ENCODE results near the gene RING1. TPM values are rescaled to one million over a fixed set of nuclear protein-coding genes. Genes with fewer than 3 reads are reported as not detected.
A peak's percentile ranks its signal among the peaks of the same experiment; 100 is the strongest.

RING1 gene
- polyA plus RNA-seq, 1 donor = 43.2 TPM

GRCh38 chr6:33192671-33193602 is 15.4 kb upstream of the RING1 start:
- Histone ChIP-seq H3K4me3 (ENCODE audit: low read length) (peak overlapping the region; percentile 11), H3K9me3 (ENCODE audit: control insufficient read depth, low read depth, low read length) (peaks cover 3% of the 10 kb centered on the region), H3K27me3 (ENCODE audit: control insufficient read depth, insufficient read depth, low read length) (peaks cover 34% of the 10 kb centered on the region), H3K4me1 (ENCODE audit: control insufficient read depth, insufficient read depth, low read length) (peaks cover 17% of the 10 kb centered on the region), H3K27ac (ENCODE audit: low read length) (no peak overlapping the region), H3K36me3 (ENCODE audit: control insufficient read depth, insufficient read depth, low read length) (peaks cover 36% of the 10 kb centered on the region)
- WGBS (ENCODE audit: insufficient coverage, low lambda C conversion rate) = no CpG with 5 or more reads among the region's 72 CpGs
- no peak for DNase-seq

GRCh38 chr6:33193619-33194018 is 14.7 kb upstream of the RING1 start:
- WGBS (ENCODE audit: insufficient coverage, low lambda C conversion rate) = no CpG with 5 or more reads among the region's 6 CpGs
- no peak overlapping the region for H3K27ac ChIP-seq (ENCODE audit: low read length)
- DNase-seq = no peak

DNA sequence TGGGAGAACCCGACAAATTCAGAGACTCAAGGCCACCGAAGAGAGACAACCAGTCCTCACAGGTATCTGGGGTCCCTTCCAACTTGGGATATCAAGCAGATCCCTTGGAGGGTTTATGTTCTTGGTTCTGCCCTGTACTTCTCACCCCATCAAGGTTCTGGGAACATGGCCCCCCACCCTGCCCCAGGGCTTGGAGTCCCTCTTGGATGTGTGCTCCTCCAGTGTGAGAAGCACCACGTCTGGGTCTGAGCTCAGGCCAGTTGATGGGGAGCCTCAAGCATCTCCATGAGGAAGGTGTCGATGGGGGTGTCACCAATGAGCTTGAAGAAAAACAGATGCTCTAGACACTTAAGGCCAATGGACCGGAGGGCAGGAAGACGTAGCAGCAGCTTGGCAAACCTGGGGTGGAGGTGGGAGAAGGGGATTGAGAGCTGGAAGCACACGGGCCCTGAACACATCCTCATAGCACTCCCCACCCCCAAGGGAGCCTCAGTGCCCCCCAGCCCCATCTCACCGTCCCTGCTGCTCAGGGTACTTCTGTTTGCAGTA is 13.8 kb upstream of the RING1 start:
- peaks cover 30% of the 10 kb centered on the region for H3K4me1 ChIP-seq (ENCODE audit: control insufficient read depth, insufficient read depth, low read length)
- H3K9me3 ChIP-seq (ENCODE audit: control insufficient read depth, low read depth, low read length) = peaks cover 3% of the 10 kb centered on the region
- H3K27ac ChIP-seq (ENCODE audit: low read length) = no peak overlapping the region
- DNase-seq = no peak
- no CpG with 5 or more reads among the region's 8 CpGs for WGBS (ENCODE audit: insufficient coverage, low lambda C conversion rate)
- no peak overlapping the region for H3K4me3 ChIP-seq (ENCODE audit: low read length)
- peaks cover 30% of the 10 kb centered on the region for H3K27me3 ChIP-seq (ENCODE audit: control insufficient read depth, insufficient read depth, low read length)
- peaks cover 36% of the 10 kb centered on the region for H3K36me3 ChIP-seq (ENCODE audit: control insufficient read depth, insufficient read depth, low read length)

More at GRCh38 chr6:33193619-33194018, 14.7 kb upstream of the RING1 start:
- no peak overlapping the region for H3K4me3 ChIP-seq (ENCODE audit: low read length)
- H3K9me3 ChIP-seq (ENCODE audit: control insufficient read depth, low read depth, low read length) = peaks cover 3% of the 10 kb centered on the region
- peaks cover 23% of the 10 kb centered on the region for H3K4me1 ChIP-seq (ENCODE audit: control insufficient read depth, insufficient read depth, low read length)
- H3K27me3 ChIP-seq (ENCODE audit: control insufficient read depth, insufficient read depth, low read length) = peaks cover 34% of the 10 kb centered on the region
- H3K36me3 ChIP-seq (ENCODE audit: control insufficient read depth, insufficient read depth, low read length) = peaks cover 36% of the 10 kb centered on the region

- 100% methylated on average over 1 of the region's 15 CpGs for whole genome bisulfite sequencing (ENCODE audit: insufficient coverage, low lambda C conversion rate)
- peaks cover 30% of the 10 kb centered on the region for H3K4me1 ChIP-seq (ENCODE audit: control insufficient read depth, insufficient read depth, low read length)
Measured at GRCh38 chr6:33195304-33196165, 12.8 kb upstream of the RING1 start.

DNA sequence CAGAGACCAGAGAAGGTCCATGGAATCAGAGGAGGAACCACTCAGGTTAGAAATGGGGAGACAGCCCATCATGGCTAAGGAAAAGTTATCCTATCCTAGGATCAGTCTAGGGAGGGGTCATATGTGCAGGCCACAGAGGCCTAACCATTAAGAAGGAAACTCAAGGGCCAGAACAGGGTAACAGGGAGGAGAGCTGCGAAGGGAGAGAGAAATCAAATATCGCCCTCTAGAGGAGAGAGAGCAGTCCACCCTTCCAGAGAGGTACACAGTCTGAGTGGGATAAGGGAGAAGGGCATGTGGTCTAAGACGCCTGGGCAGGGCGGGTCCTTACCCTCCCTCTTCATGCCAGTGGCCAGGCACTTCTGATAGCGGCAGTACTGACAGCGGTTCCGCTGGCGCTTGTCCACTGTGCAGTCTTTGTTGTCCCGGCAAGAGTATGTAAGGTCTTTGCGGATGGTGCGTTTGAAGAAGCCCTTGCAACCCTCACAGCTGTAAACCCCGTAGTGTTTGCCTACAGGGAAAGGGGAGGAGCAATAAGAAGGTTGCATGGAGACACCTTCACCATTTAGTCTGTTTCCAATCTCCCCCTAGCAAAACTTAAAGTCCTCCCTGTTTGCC is 10.8 kb upstream of the RING1 start:
- H3K36me3 ChIP-seq (ENCODE audit: control insufficient read depth, insufficient read depth, low read length) = peaks cover 45% of the 10 kb centered on the region
- H3K9me3 ChIP-seq (ENCODE audit: control insufficient read depth, low read depth, low read length) = no peaks in the 10 kb centered on the region
- 20% methylated on average over 1 of the region's 12 CpGs for WGBS (ENCODE audit: insufficient coverage, low lambda C conversion rate)
- H3K27ac ChIP-seq (ENCODE audit: low read length) = no peak overlapping the region
- H3K4me3 ChIP-seq (ENCODE audit: low read length) = no peak overlapping the region
- H3K27me3 ChIP-seq (ENCODE audit: control insufficient read depth, insufficient read depth, low read length) = peaks cover 4% of the 10 kb centered on the region
- peak; percentile 53 to 69 for DNase-seq
- peaks cover 35% of the 10 kb centered on the region for H3K4me1 ChIP-seq (ENCODE audit: control insufficient read depth, insufficient read depth, low read length)

More at GRCh38 chr6:33195304-33196165, 12.8 kb upstream of the RING1 start:
- H3K36me3 ChIP-seq (ENCODE audit: control insufficient read depth, insufficient read depth, low read length) = peaks cover 36% of the 10 kb centered on the region
- H3K4me3 ChIP-seq (ENCODE audit: low read length) = no peak overlapping the region
- H3K9me3 ChIP-seq (ENCODE audit: control insufficient read depth, low read depth, low read length) = peaks cover 3% of the 10 kb centered on the region
- H3K27ac ChIP-seq (ENCODE audit: low read length) = no peak overlapping the region
- no peak for DNase-seq
- peaks cover 23% of the 10 kb centered on the region for H3K27me3 ChIP-seq (ENCODE audit: control insufficient read depth, insufficient read depth, low read length)

DNA sequence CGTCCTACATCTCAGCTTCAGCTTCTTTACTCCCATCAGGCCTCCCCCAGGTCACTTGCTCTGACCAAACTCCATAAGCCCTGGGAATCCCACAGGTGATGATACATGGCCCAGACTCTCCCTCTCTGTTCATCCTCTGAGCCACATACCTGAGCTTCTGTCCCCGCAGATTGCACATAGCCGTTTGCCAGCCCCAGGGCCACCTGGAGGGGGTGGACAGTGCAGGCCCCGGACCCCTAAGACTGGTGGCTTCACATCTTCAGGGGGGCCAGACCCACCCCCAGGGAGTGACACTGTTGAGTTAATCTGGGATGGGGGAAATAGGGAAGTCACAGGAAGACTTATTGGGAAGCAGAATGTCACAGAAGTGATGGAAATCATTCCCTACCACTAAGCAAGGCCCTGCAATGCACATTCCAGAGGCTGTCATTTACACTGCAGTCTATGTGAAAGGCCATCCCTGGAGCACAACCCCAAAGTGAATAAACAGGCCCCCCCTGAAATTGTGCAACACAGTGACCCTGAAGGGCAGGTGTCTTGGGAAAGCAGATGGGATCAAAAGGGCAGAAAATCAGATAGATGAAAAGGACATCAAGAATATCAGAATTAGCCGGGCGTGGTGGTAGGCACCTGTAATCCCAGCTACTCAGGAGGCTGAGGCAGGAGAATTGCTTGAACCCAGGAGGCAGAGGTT is 10.0 kb upstream of the RING1 start:
- Histone ChIP-seq H3K27me3 (ENCODE audit: control insufficient read depth, insufficient read depth, low read length) (no peaks in the 10 kb centered on the region), H3K27ac (ENCODE audit: low read length) (no peak overlapping the region), H3K36me3 (ENCODE audit: control insufficient read depth, insufficient read depth, low read length) (peaks cover 52% of the 10 kb centered on the region), H3K4me1 (ENCODE audit: control insufficient read depth, insufficient read depth, low read length) (peaks cover 30% of the 10 kb centered on the region), H3K9me3 (ENCODE audit: control insufficient read depth, low read depth, low read length) (no peaks in the 10 kb centered on the region), H3K4me3 (ENCODE audit: low read length) (no peak overlapping the region)
- no CpG with 5 or more reads among the region's 6 CpGs for WGBS (ENCODE audit: insufficient coverage, low lambda C conversion rate)
- DNase-seq = no peak

DNA sequence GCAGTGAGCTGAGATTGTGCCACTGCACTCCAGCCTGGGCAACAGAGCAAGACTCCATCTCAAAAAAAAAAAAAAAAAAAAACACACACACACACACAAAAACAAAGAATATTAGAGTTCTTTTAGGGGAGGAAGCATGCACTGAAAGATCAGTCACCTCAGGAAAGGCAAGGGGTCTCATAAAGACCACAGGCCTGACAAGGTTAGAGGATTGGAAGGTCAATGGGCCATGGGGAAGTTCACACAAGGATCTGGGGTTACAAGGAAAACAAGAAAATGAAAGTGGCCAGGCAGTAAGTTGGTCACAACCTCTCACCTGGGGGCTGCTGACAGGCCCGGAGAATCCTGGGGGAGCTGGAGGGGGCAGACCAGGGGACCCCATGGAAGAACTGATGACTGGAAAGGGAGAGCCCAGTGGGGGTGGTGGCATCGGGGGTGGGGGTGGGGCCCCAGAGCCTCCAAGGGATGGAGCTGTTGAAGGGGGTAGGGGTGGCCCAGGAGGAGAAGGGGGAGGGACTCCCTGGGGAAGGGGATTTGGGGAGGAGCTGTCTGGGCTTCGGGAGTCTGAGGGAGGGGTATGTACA is 9.4 kb upstream of the RING1 start:
- Histone ChIP-seq H3K27ac (ENCODE audit: low read length) (no peak overlapping the region), H3K9me3 (ENCODE audit: control insufficient read depth, low read depth, low read length) (no peaks in the 10 kb centered on the region), H3K27me3 (ENCODE audit: control insufficient read depth, insufficient read depth, low read length) (no peaks in the 10 kb centered on the region), H3K4me3 (ENCODE audit: low read length) (peak overlapping the region; percentile 95), H3K36me3 (ENCODE audit: control insufficient read depth, insufficient read depth, low read length) (peaks cover 55% of the 10 kb centered on the region), H3K4me1 (ENCODE audit: control insufficient read depth, insufficient read depth, low read length) (peaks cover 35% of the 10 kb centered on the region)
- DNase-seq = no peak
- WGBS (ENCODE audit: insufficient coverage, low lambda C conversion rate) = no CpG with 5 or more reads among the region's 3 CpGs

GRCh38 chr6:33199687-33200218 is 8.5 kb upstream of the RING1 start:
- Histone ChIP-seq H3K9me3 (ENCODE audit: control insufficient read depth, low read depth, low read length) (no peaks in the 10 kb centered on the region), H3K36me3 (ENCODE audit: control insufficient read depth, insufficient read depth, low read length) (peaks cover 49% of the 10 kb centered on the region), H3K27me3 (ENCODE audit: control insufficient read depth, insufficient read depth, low read length) (no peaks in the 10 kb centered on the region), H3K4me1 (ENCODE audit: control insufficient read depth, insufficient read depth, low read length) (peaks cover 39% of the 10 kb centered on the region), H3K27ac (ENCODE audit: low read length) (peak overlapping the region; percentile 96), H3K4me3 (ENCODE audit: low read length) (peak overlapping the region; percentile 95)
- peak; percentile 56 to 80 for DNase-seq
- 40% methylated on average over 1 of the region's 26 CpGs for WGBS (ENCODE audit: insufficient coverage, low lambda C conversion rate)

Measured in large intestine (tissue), 3 donors.